HepG2 (cell line): Measurements from ENCODE around the gene LGR6. TPM values are rescaled to one million over a fixed set of nuclear protein-coding genes. Genes with fewer than 3 reads are reported as not detected.

ENCODE experiments used
- ATAC-seq: fragments of 200-7000 bp; cut with Tn5 transposase; 3 replicates; pipeline ENCODE4 v1.9.1; 2020; ENCODE audit warnings: mild to moderate bottlenecking, moderate library complexity
- BruUV-seq: library from RNA; stranded (reverse); fragments of 400-500 nt; replicated peaks from 2 replicates; lab custom pipeline; 2021; lab: Mats Ljungman, UMichigan
- CTCF ChIA-PET: fragments of 300-600 bp; formaldehyde crosslinking; extraction: SDS; loops from one replicate; lab custom pipeline; 2021; ENCODE audit warnings: low total read pairs, inconsistent platforms, low intra/inter-chr PET ratio; lab: Yijun Ruan, JAX
- POLR2A ChIA-PET: fragments of 350-600 bp; sonication (Branson Sonifier 250); formaldehyde crosslinking; loops from one replicate; lab custom pipeline; 2020; ENCODE audit warnings: antibody characterized with exemption, inconsistent platforms; lab: Yijun Ruan, JAX
- DNase-seq: peaks from one replicate; pipeline ENCODE4 v3.0.0-alpha.2; 2015; ENCODE audit warnings: low spot score
- FAIRE-seq: peaks from 3 replicates; lab custom pipeline; 2011; peaks lifted over from hg19 to GRCh38; lab: Jason Lieb, UNC
- H2AFZ ChIP-seq: one replicate; pipeline ENCODE4 v1.6.1; 2011; ENCODE audit warnings: low read length, inconsistent platforms
- H3K27ac ChIP-seq: fragments of 300-600 bp; 3 replicates; pipeline ENCODE4 v1.8.0; 2011; ENCODE audit warnings: mixed run types, mild to moderate bottlenecking, mixed read lengths, low read length, inconsistent platforms; ENCODE audit not compliant: insufficient read depth; ENCODE audit errors: extremely low read length
- H3K27me3 ChIP-seq, 2 experiments: fragments of 200-600 bp in 1 of 2; 2 replicates in 1 of 2; 3 replicates in 1 of 2; pipeline versions ENCODE4 v1.6.0 to v1.8.0; 2011; ENCODE audit warnings: low read length in 2 of 2, mild to moderate bottlenecking in 2 of 2, moderate library complexity in 2 of 2, inconsistent platforms in 1 of 2; ENCODE audit not compliant: insufficient read depth in 2 of 2, control insufficient read depth in 1 of 2
- H3K36me3 ChIP-seq, 2 experiments: fragments of 200-600 bp in 1 of 2; replicated peaks in 1 of 2; 2 replicates in 1 of 2; 3 replicates in 1 of 2; pipeline versions ENCODE4 v1.5.1 to v1.8.0; 2011; ENCODE audit warnings: low read length in 2 of 2, inconsistent platforms in 1 of 2; ENCODE audit not compliant: insufficient read depth in 2 of 2, control insufficient read depth in 1 of 2
- H3K4me1 ChIP-seq: 2 replicates; pipeline ENCODE4 v1.5.1; 2012; ENCODE audit warnings: low read length, inconsistent platforms; ENCODE audit not compliant: insufficient read depth
- H3K4me2 ChIP-seq: 2 replicates; pipeline ENCODE4 v1.6.0; 2011; ENCODE audit warnings: low read depth, low read length, inconsistent platforms
- H3K4me3 ChIP-seq, 3 experiments: fragments of 200-600 bp in 1 of 3; sonication (generic), shearing (Covaris generic) in 1 of 3; replicated peaks in 1 of 3; 2 replicates each; pipeline ENCODE4 v1.5.1; 2011 to 2016; ENCODE audit warnings: low read length in 3 of 3, inconsistent platforms in 2 of 3, low read depth in 2 of 3, mild to moderate bottlenecking in 2 of 3, control low read depth in 1 of 3, mixed read lengths in 1 of 3; ENCODE audit not compliant: insufficient read depth in 1 of 3
- H3K79me2 ChIP-seq: one replicate; pipeline ENCODE4 v1.6.1; 2011; ENCODE audit warnings: low read length, inconsistent platforms; ENCODE audit not compliant: insufficient read depth
- H3K9ac ChIP-seq: 2 replicates; pipeline ENCODE4 v1.6.0; 2011; ENCODE audit warnings: mild to moderate bottlenecking, low read depth, low read length, inconsistent platforms; ENCODE audit not compliant: insufficient read depth
- H3K9me3 ChIP-seq: 2 replicates; pipeline ENCODE4 v1.5.1; 2012; ENCODE audit warnings: mild to moderate bottlenecking, low read length
- H4K20me1 ChIP-seq: 2 replicates; pipeline ENCODE4 v1.6.0; 2011; ENCODE audit warnings: inconsistent platforms, mild to moderate bottlenecking, low read length, moderate library complexity; ENCODE audit not compliant: insufficient read depth
- GLI4 ChIP-seq: sonication (generic); formaldehyde crosslinking; IDR thresholded peaks from 2 replicates; pipeline ENCODE4 v1.5.1; 2020; ENCODE audit warnings: missing genetic modification reagents, mild to moderate bottlenecking, moderate library complexity, borderline replicate concordance
- GZF1 ChIP-seq: sonication (generic); formaldehyde crosslinking; IDR thresholded peaks from 2 replicates; pipeline ENCODE4 v1.5.1; 2020; ENCODE audit warnings: mild to moderate bottlenecking, missing genetic modification reagents
- KDM4B ChIP-seq: sonication (generic); formaldehyde crosslinking; IDR thresholded peaks from 2 replicates; pipeline ENCODE4 v1.4.0; 2020; ENCODE audit warnings: missing genetic modification reagents
- KDM5B ChIP-seq: sonication (generic); formaldehyde crosslinking; IDR thresholded peaks from 2 replicates; pipeline ENCODE4 v1.4.0; 2020; ENCODE audit warnings: missing genetic modification reagents, mild to moderate bottlenecking, borderline replicate concordance
- NFE2L1 ChIP-seq: sonication (generic); formaldehyde crosslinking; IDR thresholded peaks from 2 replicates; pipeline ENCODE4 v1.4.0; 2020; ENCODE audit warnings: missing genetic modification reagents, mild to moderate bottlenecking, borderline replicate concordance
- PAF1 ChIP-seq: IDR thresholded peaks from 2 replicates; pipeline ENCODE4 v1.6.1; 2016; ENCODE audit warnings: missing genetic modification reagents, missing compliant biosample characterization
- PAWR ChIP-seq: sonication (generic); formaldehyde crosslinking; IDR thresholded peaks from 2 replicates; pipeline ENCODE4 v1.4.0; 2020; ENCODE audit warnings: missing genetic modification reagents, mild to moderate bottlenecking, borderline replicate concordance
- POLR2G ChIP-seq: fragments of 200-400 bp; formaldehyde crosslinking; IDR thresholded peaks from 2 replicates; pipeline ENCODE4 v1.6.1; 2018; ENCODE audit warnings: mild to moderate bottlenecking, low read depth, low read length, moderate library complexity
- SIX1 ChIP-seq: sonication (generic); formaldehyde crosslinking; IDR thresholded peaks from 2 replicates; pipeline ENCODE4 v1.4.0; 2020; ENCODE audit warnings: missing genetic modification reagents, borderline replicate concordance
- TGIF2 ChIP-seq: IDR thresholded peaks from 2 replicates; pipeline ENCODE4 v1.6.1; 2016; ENCODE audit warnings: control low read depth, missing compliant biosample characterization
- ZNF451 ChIP-seq: sonication (generic); formaldehyde crosslinking; IDR thresholded peaks from 2 replicates; pipeline ENCODE4 v1.5.0; 2020; ENCODE audit warnings: mild to moderate bottlenecking, missing genetic modification reagents
- ZNF484 ChIP-seq: sonication (generic); formaldehyde crosslinking; IDR thresholded peaks from 2 replicates; pipeline ENCODE4 v1.5.1; 2020; ENCODE audit warnings: mild to moderate bottlenecking, low read depth, missing genetic modification reagents, borderline replicate concordance
- ZNF619 ChIP-seq: sonication (generic); formaldehyde crosslinking; IDR thresholded peaks from 2 replicates; pipeline ENCODE4 v1.4.0; 2020; ENCODE audit warnings: mild to moderate bottlenecking, missing genetic modification reagents
- ZNF709 ChIP-seq: sonication (generic); formaldehyde crosslinking; IDR thresholded peaks from 2 replicates; pipeline ENCODE4 v1.5.0; 2020; ENCODE audit warnings: mild to moderate bottlenecking, missing genetic modification reagents
- ZNF879 ChIP-seq: sonication (generic); formaldehyde crosslinking; IDR thresholded peaks from 2 replicates; pipeline ENCODE4 v1.8.1; 2023; ENCODE audit warnings: missing genetic modification reagents
- WGBS: methylation state at CpG from one replicate; pipeline ENCODE4 v1.1.6; 2017; ENCODE audit warnings: low lambda C conversion rate; 5-methylcytosine and 5-hydroxymethylcytosine counted together
- in situ Hi-C: cut with HindIII; loops from 2 replicates; pipeline ENCODE4 v1.10.0; 2017; ENCODE audit warnings: low pct_unique_long_range_greater_than_20kb; ENCODE audit not compliant: extremely low pct_ligation_motif_present
- intact Hi-C: fragments of 100-400 bp; cut with micrococcal nuclease; formaldehyde crosslinking; loops from one replicate; pipeline ENCODE4 v1.10.0; 2022; ENCODE audit not compliant: unreplicated experiment
- polyA plus RNA-seq, 8 experiments: library from polyadenylated mRNA; depleted of rRNA in 3 of 8; stranded (reverse) in 7 of 8; unstranded in 1 of 8; fragments of >200 nt; fragmentation: Illumina TruSeq in 4 of 8; extraction: Trizol in 4 of 8; gene quantifications; 2 replicates each; pipeline versions ENCODE4 v1.2.1 to v1.2.3, GENCODE V29; 2011 to 2016; ENCODE audit warnings: low read depth in 4 of 8, missing spikeins in 1 of 8, mixed read lengths in 1 of 8; ENCODE audit not compliant: insufficient read depth in 1 of 8
- total RNA-seq, 5 experiments: library from RNA; depleted of rRNA; stranded (reverse); fragments of >200 nt; fragmentation: Illumina TruSeq; extraction: Trizol; gene quantifications; 2 replicates each; pipeline ENCODE4 v1.2.3, GENCODE V29; 2016; ENCODE audit warnings: low read depth in 1 of 5
- TF ChIP-seq, protein P1 (sequence below): sonication (generic); formaldehyde crosslinking; IDR thresholded peaks from 2 replicates; pipeline ENCODE4 v1.4.0; 2020; ENCODE audit warnings: mild to moderate bottlenecking, missing genetic modification reagents
- TF ChIP-seq, protein P2 (sequence below): IDR thresholded peaks from 2 replicates; pipeline ENCODE4 v1.6.1; 2016; ENCODE audit warnings: low read depth, borderline replicate concordance
- TF ChIP-seq, protein P3 (sequence below): sonication (generic); formaldehyde crosslinking; IDR thresholded peaks from 2 replicates; pipeline ENCODE4 v1.8.0; 2022; ENCODE audit warnings: missing genetic modification reagents, mild to moderate bottlenecking, moderate library complexity, borderline replicate concordance

Gene LGR6
- total and polyA plus RNA-seq, 2 of the 13 experiments (the other 11 are each of a cell fraction or from before 2014, with no cell fraction given) = 0.07 TPM; not detected in 1

DNA sequence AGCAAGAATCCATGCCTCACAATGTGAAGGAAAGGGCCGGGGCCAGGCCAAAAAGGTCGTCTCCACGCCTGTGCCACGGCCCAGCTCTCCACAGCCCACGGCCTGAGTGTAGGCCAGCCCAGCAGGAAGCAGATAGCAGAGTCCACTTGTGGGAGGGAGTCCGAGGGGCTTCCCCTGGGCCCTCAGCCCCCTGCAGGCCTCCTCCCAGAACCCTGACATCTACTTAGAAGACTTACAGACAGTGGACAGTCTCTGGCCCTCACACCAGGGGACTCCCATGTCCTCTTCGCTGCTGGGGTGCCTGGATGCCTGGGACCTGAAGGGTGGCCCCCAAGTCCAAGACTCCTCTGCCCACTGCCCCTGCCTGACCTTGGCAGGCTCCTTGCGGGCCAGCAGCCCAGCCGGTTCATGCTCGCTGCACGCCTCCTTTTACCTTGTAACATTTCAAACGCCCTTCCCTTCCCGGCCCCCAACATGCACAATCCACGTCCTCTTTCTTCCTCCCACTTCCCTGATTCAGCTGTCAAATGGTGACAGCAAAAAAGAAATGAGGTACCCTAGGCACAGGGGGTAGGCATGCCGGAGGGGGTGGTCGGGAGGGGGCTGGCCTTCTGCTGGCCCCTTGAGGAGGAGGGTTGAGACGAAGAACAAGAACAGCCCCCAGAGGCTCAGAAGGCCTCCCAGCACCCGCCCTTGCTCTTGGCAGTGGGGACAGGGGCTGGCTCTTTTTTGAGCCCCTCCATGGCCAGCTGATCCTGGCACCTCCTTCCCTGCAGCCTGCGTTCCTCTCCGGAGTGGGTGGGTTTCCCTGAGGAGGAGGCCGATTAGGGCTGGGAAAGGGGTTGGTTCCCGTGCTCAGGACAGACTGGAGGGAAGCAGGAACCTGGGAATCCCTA is 32.2 kb upstream of the LGR6 start:
- Histone ChIP-seq H3K79me2 (no peaks in the 10 kb centered on the region), H2AFZ (no peak overlapping the region), H4K20me1 (no peaks in the 10 kb centered on the region), H3K9me3 (no peaks in the 10 kb centered on the region), H3K36me3 (no peaks in the 10 kb centered on the region), H3K4me1 (peaks cover 25% of the 10 kb centered on the region), H3K9ac (no peak overlapping the region), H3K27ac (no peak overlapping the region), H3K4me2 (no peak overlapping the region), H3K27me3 (peaks cover 10 to 70% of the 10 kb centered on the region in 2 experiments), H3K4me3 (no peak overlapping the region)
- ChIA-PET CTCF (no interaction called here), POLR2A (no interaction called here)
- no peak for FAIRE-seq
- no peak for DNase-seq
- WGBS = 27% methylated on average over 17 of the region's 22 CpGs
- in situ Hi-C loops (no loop called here), intact Hi-C loops (no loop called here)
- BruUV-seq = no TSS peak
- peak; percentile 7; the same call in 2 of the 3 replicates for ATAC-seq
- TF ChIP-seq ZNF709 (CRISPR knock-in tag) (no peak), KDM4B (CRISPR knock-in tag) (no peak), ZNF451 (CRISPR knock-in tag) (no peak), ZNF619 (no peak), SIX1 (no peak), GZF1 (CRISPR knock-in tag) (no peak), ZNF879 (CRISPR knock-in tag) (no peak), GLI4 (no peak), PAF1 (no peak), NFE2L1 (CRISPR knock-in tag) (no peak), TGIF2 (CRISPR knock-in tag) (no peak), PAWR (no peak), ZNF484 (CRISPR knock-in tag) (no peak), POLR2G (no peak), KDM5B (no peak)
- TF ChIP-seq, protein P1, sequence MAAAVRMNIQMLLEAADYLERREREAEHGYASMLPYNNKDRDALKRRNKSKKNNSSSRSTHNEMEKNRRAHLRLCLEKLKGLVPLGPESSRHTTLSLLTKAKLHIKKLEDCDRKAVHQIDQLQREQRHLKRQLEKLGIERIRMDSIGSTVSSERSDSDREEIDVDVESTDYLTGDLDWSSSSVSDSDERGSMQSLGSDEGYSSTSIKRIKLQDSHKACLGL = no peak
- TF ChIP-seq, protein P2, sequence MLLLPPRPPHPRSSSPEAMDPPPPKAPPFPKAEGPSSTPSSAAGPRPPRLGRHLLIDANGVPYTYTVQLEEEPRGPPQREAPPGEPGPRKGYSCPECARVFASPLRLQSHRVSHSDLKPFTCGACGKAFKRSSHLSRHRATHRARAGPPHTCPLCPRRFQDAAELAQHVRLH (CRISPR knock-in tag) = no peak
- TF ChIP-seq, protein P3, sequence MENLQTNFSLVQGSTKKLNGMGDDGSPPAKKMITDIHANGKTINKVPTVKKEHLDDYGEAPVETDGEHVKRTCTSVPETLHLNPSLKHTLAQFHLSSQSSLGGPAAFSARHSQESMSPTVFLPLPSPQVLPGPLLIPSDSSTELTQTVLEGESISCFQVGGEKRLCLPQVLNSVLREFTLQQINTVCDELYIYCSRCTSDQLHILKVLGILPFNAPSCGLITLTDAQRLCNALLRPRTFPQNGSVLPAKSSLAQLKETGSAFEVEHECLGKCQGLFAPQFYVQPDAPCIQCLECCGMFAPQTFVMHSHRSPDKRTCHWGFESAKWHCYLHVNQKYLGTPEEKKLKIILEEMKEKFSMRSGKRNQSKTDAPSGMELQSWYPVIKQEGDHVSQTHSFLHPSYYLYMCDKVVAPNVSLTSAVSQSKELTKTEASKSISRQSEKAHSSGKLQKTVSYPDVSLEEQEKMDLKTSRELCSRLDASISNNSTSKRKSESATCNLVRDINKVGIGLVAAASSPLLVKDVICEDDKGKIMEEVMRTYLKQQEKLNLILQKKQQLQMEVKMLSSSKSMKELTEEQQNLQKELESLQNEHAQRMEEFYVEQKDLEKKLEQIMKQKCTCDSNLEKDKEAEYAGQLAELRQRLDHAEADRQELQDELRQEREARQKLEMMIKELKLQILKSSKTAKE = no peak
- TF ChIP-seq, all 625 proteins: peak for 0
